Right lobe of liver (tissue), 6 donors: Measurements from ENCODE around the gene KCNJ6. TPM values are rescaled to one million over a fixed set of nuclear protein-coding genes. Genes with fewer than 3 reads are reported as not detected.

Experiments
- ATAC-seq, 4 donors: fragments of 200-7000 bp; cut with Tn5 transposase; one replicate each; pipeline ENCODE4 v1.9.1; 2020; ENCODE audit warnings: mild to moderate bottlenecking in 4 of 4, moderate library complexity in 4 of 4
- DNase-seq, 3 donors: peaks; one replicate each; pipeline ENCODE4 v3.0.0-alpha.2; 2020
- H3K27ac ChIP-seq, 3 donors: fragments of 200-600 bp; one replicate each; pipeline ENCODE4 v1.8.0; 2022
- H3K27me3 ChIP-seq, 2 donors: fragments of 200-600 bp; one replicate each; pipeline ENCODE4 v1.8.0; 2022
- H3K36me3 ChIP-seq, 4 donors: fragments of 200-600 bp; sonication (generic) in 1 of 4; one replicate each; pipeline versions ENCODE4 v1.5.1 to v1.8.0; 2017 to 2022; ENCODE audit warnings: control low read depth in 1 of 4
- H3K4me1 ChIP-seq, 4 donors: fragments of 200-600 bp; sonication (generic) in 1 of 4; one replicate each; pipeline versions ENCODE4 v1.5.1 to v1.8.0; 2017 to 2022; ENCODE audit warnings: control low read depth in 1 of 4
- H3K4me3 ChIP-seq, 3 donors: fragments of 200-600 bp; one replicate each; pipeline ENCODE4 v1.8.0; 2022
- H3K9me3 ChIP-seq, 4 donors: fragments of 200-600 bp; sonication (generic) in 1 of 4; one replicate each; pipeline versions ENCODE4 v1.5.1 to v1.8.0; 2017 to 2022; ENCODE audit warnings: control low read depth in 1 of 4
- CTCF ChIP-seq, 4 donors: fragments of 200-600 bp in 3 of 4; fragments of 450-650 bp in 1 of 4; IDR thresholded peaks; one replicate each; pipeline versions ENCODE4 v1.5.1 to v1.8.0; 2016 to 2022; ENCODE audit warnings: antibody characterized with exemption in 4 of 4, mild to moderate bottlenecking in 2 of 4
- POLR2A ChIP-seq: fragments of 450-650 bp; IDR thresholded peaks from one replicate; pipeline ENCODE4 v1.6.1; 2017; ENCODE audit warnings: antibody characterized with exemption, mild to moderate bottlenecking
- WGBS: methylation state at CpG from one replicate; pipeline ENCODE4 v1.1.6; 2018; ENCODE audit warnings: low coverage, low lambda C conversion rate; ENCODE audit not compliant: insufficient coverage; ENCODE audit errors: missing lambda C conversion rate; 5-methylcytosine and 5-hydroxymethylcytosine counted together
- intact Hi-C, 2 donors: fragments of 100-400 bp; cut with DNase I; formaldehyde crosslinking; loops; one replicate each; pipeline versions ENCODE4 v1.11.2 to v1.14.1; 2022
- total RNA-seq, 6 experiments: library from RNA; depleted of rRNA in 2 of 6; stranded (reverse); fragments of >200 nt in 2 of 6; fragmentation: NEBNext Ultra II Directional in 3 of 6; extraction: Animal tissue kit (Norgen Biotek cat#: 25700) in 3 of 6; gene quantifications; one replicate each; pipeline versions ENCODE4 v1.1.0 to v1.2.4, GENCODE V29; 2016 to 2023
- donor health status: DM: no; HTN: yes; CAD: no.
- donor health status: DM: no; HTN: no; CAD: no.
- donor health status: DM: no; HTN: no; CAD: no.
- donor health status: DM: no; HTN: yes; CAD: no.
- donor health status: DM: no; HTN: yes; CAD: no.

Gene KCNJ6
- total RNA-seq, 6 experiments from 2014 or later: under 0.01 to 0.12 TPM; not detected in 4

DNA sequence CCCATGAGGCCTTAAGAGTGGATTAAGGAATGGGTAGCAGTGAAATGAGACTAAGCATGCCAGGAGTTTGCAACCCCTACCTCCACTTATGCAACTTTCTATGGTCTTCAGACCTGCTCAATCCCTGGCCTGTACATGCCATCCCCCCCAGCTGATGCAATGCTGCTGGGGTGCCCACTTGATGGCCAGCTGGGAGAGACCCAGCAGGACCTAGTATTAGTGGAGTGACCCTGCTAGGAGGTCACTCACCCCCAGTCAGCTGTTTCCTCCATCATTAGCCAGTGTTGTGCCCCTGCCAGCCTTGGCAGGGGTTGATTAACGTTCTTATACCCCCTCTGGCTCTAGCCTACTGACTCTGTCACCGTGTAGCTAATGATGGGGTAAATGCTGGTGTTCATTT, 313.1 kb downstream of the KCNJ6 start:
- H3K9me3 ChIP-seq: no peaks in the 10 kb centered on the region
- DNase-seq (no peak), ATAC-seq (no peak)
- intact Hi-C loops: no loop called here
- H3K27me3 ChIP-seq: no peaks in the 10 kb centered on the region
- H3K4me1 ChIP-seq: no peaks in the 10 kb centered on the region
- H3K36me3 ChIP-seq: no peaks in the 10 kb centered on the region
- no peak overlapping the region for H3K4me3 ChIP-seq
- TF ChIP-seq CTCF (IDR thresholded peaks at IDR 0.05) (no peak), POLR2A (no peak)
- no peak overlapping the region for H3K27ac ChIP-seq
- WGBS: 33% methylated on average over 2 of the region's 2 CpGs

DNA sequence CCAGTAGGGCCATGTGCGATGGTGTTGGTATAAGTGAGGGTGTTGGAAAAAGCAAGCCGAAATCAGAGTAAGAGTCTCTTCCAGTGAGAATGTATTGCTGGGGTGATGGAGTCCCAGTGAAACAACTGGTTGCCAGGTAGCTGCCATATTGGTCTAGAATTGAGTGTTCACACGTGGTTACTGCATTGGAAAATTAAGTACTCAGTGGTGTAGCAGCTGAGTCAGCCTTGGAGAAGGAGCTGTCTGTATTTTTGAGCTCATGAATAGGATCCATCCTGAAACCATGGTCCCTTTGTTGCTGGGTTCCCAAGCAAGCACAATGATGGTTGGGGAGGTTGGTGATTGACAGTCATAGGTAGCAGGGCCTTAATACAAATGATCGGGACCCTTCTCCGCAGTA, 314.3 kb downstream of the KCNJ6 start:
- 58% methylated on average over 3 of the region's 5 CpGs for WGBS

DNA sequence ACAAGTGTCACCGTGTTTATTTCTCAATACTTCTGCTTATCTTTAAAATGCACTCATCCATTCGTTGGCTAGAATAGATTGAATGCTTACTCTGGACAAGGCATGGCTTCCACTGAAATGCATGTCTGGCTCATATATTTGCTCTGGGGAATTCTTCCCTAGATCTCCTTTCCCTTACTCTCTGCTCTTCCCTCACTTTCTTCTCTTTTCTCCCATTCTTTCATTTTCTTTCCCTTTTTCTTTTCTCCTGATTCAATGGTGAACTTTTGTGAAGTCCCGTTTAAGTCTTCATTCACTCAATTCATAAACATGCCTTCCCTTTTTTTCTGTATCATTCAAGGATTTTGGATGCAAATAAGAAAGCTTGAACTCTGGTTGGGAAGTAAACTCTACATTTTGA, 315.2 kb downstream of the KCNJ6 start:
- intact Hi-C loops: no loop called here
- no peak for DNase-seq
- TF ChIP-seq CTCF (IDR thresholded peaks at IDR 0.05): no peak
- TF ChIP-seq POLR2A: no peak

More for the DNA sequence above, 314.3 kb downstream of the KCNJ6 start:
- Histone ChIP-seq H3K4me1 (no peaks in the 10 kb centered on the region), H3K36me3 (no peaks in the 10 kb centered on the region), H3K27me3 (no peaks in the 10 kb centered on the region), H3K4me3 (no peak overlapping the region), H3K27ac (no peak overlapping the region), H3K9me3 (no peaks in the 10 kb centered on the region)
- intact Hi-C loops: no loop called here
- DNase-seq: no peak
- TF ChIP-seq POLR2A: no peak
- no peak for TF ChIP-seq CTCF (IDR thresholded peaks at IDR 0.05)
- no peak for ATAC-seq

GRCh38 chr21:37595944-37596343, 320.3 kb downstream of the KCNJ6 start:
- TF ChIP-seq POLR2A (no peak), CTCF (IDR thresholded peaks at IDR 0.05) (no peak)
- H3K36me3 ChIP-seq: no peaks in the 10 kb centered on the region
- H3K9me3 ChIP-seq: no peaks in the 10 kb centered on the region
- 80% methylated on average over 1 of the region's 8 CpGs for WGBS
- H3K27ac ChIP-seq: no peak overlapping the region
- no peaks in the 10 kb centered on the region for H3K27me3 ChIP-seq
- intact Hi-C loops: no loop called here
- H3K4me3 ChIP-seq: no peak overlapping the region
- H3K4me1 ChIP-seq: no peaks in the 10 kb centered on the region
- DNase-seq (no peak), ATAC-seq (no peak)

More for the DNA sequence above, 315.2 kb downstream of the KCNJ6 start:
- H3K27ac ChIP-seq: no peak overlapping the region
- no peak for ATAC-seq
- H3K4me1 ChIP-seq: no peaks in the 10 kb centered on the region
- no peaks in the 10 kb centered on the region for H3K9me3 ChIP-seq
- H3K36me3 ChIP-seq: no peaks in the 10 kb centered on the region
- 38% methylated on average over 3 of the region's 3 CpGs for WGBS
- no peaks in the 10 kb centered on the region for H3K27me3 ChIP-seq
- H3K4me3 ChIP-seq: no peak overlapping the region

- no peak for DNase-seq
- TF ChIP-seq POLR2A (no peak), CTCF (IDR thresholded peaks at IDR 0.05) (no peak)
- H3K4me3 ChIP-seq: no peak overlapping the region
- H3K4me1 ChIP-seq: no peaks in the 10 kb centered on the region
- no peaks in the 10 kb centered on the region for H3K9me3 ChIP-seq
- ATAC-seq: no peak
- H3K27ac ChIP-seq: no peak overlapping the region
- H3K36me3 ChIP-seq: no peaks in the 10 kb centered on the region
- intact Hi-C loops: no loop called here
- WGBS: 60% methylated on average over 11 of the region's 15 CpGs
- H3K27me3 ChIP-seq: no peaks in the 10 kb centered on the region
Observed at GRCh38 chr21:37594472-37594951, 321.7 kb downstream of the KCNJ6 start.
